B cell (primary cell): Measurements from ENCODE around the gene LATS2. TPM values are rescaled to one million over a fixed set of nuclear protein-coding genes. Genes with fewer than 3 reads are reported as not detected.

Source experiments
- ATAC-seq: fragments of 200-7000 bp; cut with Tn5 transposase; one replicate; pipeline ENCODE4 v1.10.0; 2021; ENCODE audit warnings: low read depth, mild to moderate bottlenecking, moderate number of reproducible peaks, moderate library complexity
- CTCF ChIA-PET: fragments of 350-600 bp; sonication (Branson Sonifier 250); formaldehyde crosslinking; loops from one replicate; lab custom pipeline; 2021; ENCODE audit warnings: antibody characterized with exemption, inconsistent platforms; lab: Charles Lee
- POLR2A ChIA-PET: fragments of 350-600 bp; sonication (Branson Sonifier 250); formaldehyde crosslinking; loops from one replicate; lab custom pipeline; 2021; ENCODE audit warnings: antibody characterized with exemption; lab: Charles Lee
- DNase-seq: peaks from one replicate; pipeline ENCODE4 v3.0.0; 2013
- H2AFZ ChIP-seq: 2 replicates; pipeline ENCODE4 v1.6.1; 2012; ENCODE audit warnings: mild to moderate bottlenecking, low read depth, low read length; ENCODE audit not compliant: insufficient read depth, poor library complexity, severe bottlenecking
- H3K27ac ChIP-seq, 2 donors: 1 replicate in 1 of 2; 2 replicates in 1 of 2; pipeline ENCODE4 v1.5.1; 2012 to 2013; ENCODE audit warnings: low read length in 2 of 2, mild to moderate bottlenecking in 2 of 2, moderate library complexity in 1 of 2
- H3K27me3 ChIP-seq, 4 experiments: fragments of 200-600 bp in 1 of 4; sonication (generic) in 1 of 4; replicated peaks in 1 of 4; 1 replicate in 2 of 4; 2 replicates in 2 of 4; pipeline versions ENCODE4 v1.6.1 to v1.7.0; 2013 to 2016; ENCODE audit warnings: low read length in 3 of 4, mild to moderate bottlenecking in 2 of 4, mixed read lengths in 1 of 4, moderate library complexity in 1 of 4; ENCODE audit not compliant: insufficient read depth in 4 of 4, control insufficient read depth in 3 of 4; ENCODE audit errors: control extremely low read depth in 1 of 4
- H3K36me3 ChIP-seq, 2 experiments: replicated peaks in 1 of 2; 1 replicate in 1 of 2; 2 replicates in 1 of 2; pipeline versions ENCODE4 v1.6.1 to v1.7.1; 2013; ENCODE audit warnings: low read length in 1 of 2; ENCODE audit not compliant: insufficient read depth in 2 of 2, control insufficient read depth in 1 of 2; ENCODE audit errors: control extremely low read depth in 1 of 2, extremely low read depth in 1 of 2
- H3K4me1 ChIP-seq, 2 donors: fragments of 200-600 bp in 1 of 2; sonication (generic) in 1 of 2; 1 replicate in 1 of 2; 2 replicates in 1 of 2; pipeline versions ENCODE4 v1.5.1 to v1.6.1; 2013 to 2017; ENCODE audit warnings: low read length in 2 of 2; ENCODE audit not compliant: control insufficient read depth in 2 of 2, insufficient read depth in 2 of 2
- H3K4me2 ChIP-seq: replicated peaks from 2 replicates; pipeline ENCODE3; 2012; ENCODE audit warnings: mild to moderate bottlenecking, low read depth, low read length; ENCODE audit not compliant: poor library complexity, severe bottlenecking
- H3K4me3 ChIP-seq, 5 experiments: fragments of 200-600 bp in 1 of 5; sonication (generic) in 1 of 5; 1 replicate in 3 of 5; 2 replicates in 2 of 5; pipeline versions ENCODE4 v1.5.1 to v1.7.0; 2011 to 2016; ENCODE audit warnings: low read length in 4 of 5, mild to moderate bottlenecking in 4 of 5, low read depth in 2 of 5, control low read depth in 1 of 5, moderate library complexity in 1 of 5; ENCODE audit not compliant: insufficient read depth in 1 of 5; ENCODE audit errors: control extremely low read depth in 1 of 5, extremely low read depth in 1 of 5
- H3K79me2 ChIP-seq: fragments of 200-600 bp; sonication (generic); one replicate; pipeline ENCODE4 v1.6.0; 2016; ENCODE audit warnings: low read length; ENCODE audit not compliant: control insufficient read depth, insufficient read depth
- H3K9ac ChIP-seq: fragments of 200-600 bp; sonication (generic); 2 replicates; pipeline ENCODE4 v1.6.1; 2017; ENCODE audit warnings: mild to moderate bottlenecking, low read length, moderate library complexity
- H3K9me3 ChIP-seq, 3 donors: one replicate each; pipeline versions ENCODE4 v1.6.1 to v1.7.1; 2013; ENCODE audit warnings: low read length in 2 of 3; ENCODE audit not compliant: control insufficient read depth in 2 of 3, insufficient read depth in 1 of 3; ENCODE audit errors: control extremely low read depth in 1 of 3
- H4K20me1 ChIP-seq: 2 replicates; pipeline ENCODE4 v1.6.0; 2012; ENCODE audit warnings: mild to moderate bottlenecking, low read length; ENCODE audit not compliant: insufficient read depth, control insufficient read depth, poor library complexity, severe bottlenecking
- H3K27ac Mint-ChIP-seq: one replicate; pipeline ENCODE4 v1.8.0; 2021; ENCODE audit warnings: mixed read lengths
- H3K27me3 Mint-ChIP-seq: one replicate; pipeline ENCODE4 v1.8.0; 2021; ENCODE audit warnings: mixed read lengths
- H3K4me1 Mint-ChIP-seq: one replicate; pipeline ENCODE4 v1.8.0; 2021; ENCODE audit warnings: mixed read lengths
- H3K4me3 Mint-ChIP-seq: one replicate; pipeline ENCODE4 v1.8.0; 2021; ENCODE audit warnings: mixed read lengths
- H3K9me3 Mint-ChIP-seq: one replicate; pipeline ENCODE4 v1.8.0; 2022; ENCODE audit warnings: mixed read lengths; ENCODE audit not compliant: insufficient read depth
- EZH2 ChIP-seq: IDR thresholded peaks from 2 replicates; pipeline ENCODE4 v1.6.1; 2012; ENCODE audit warnings: borderline replicate concordance, low read depth, mild to moderate bottlenecking, moderate library complexity, low read length; ENCODE audit not compliant: insufficient read depth, poor library complexity, severe bottlenecking
- WGBS: methylation state at CpG from one replicate; pipeline ENCODE4 v1.1.5; 2013; ENCODE audit warnings: missing lambda C conversion rate; ENCODE audit not compliant: insufficient coverage; 5-methylcytosine and 5-hydroxymethylcytosine counted together
- intact Hi-C: fragments of 100-400 bp; cut with micrococcal nuclease; formaldehyde crosslinking; loops from one replicate; pipeline ENCODE4 v1.10.0; 2022
- polyA plus RNA-seq: library from polyadenylated mRNA; depleted of rRNA; stranded (reverse); fragments of >200 nt; gene quantifications from 2 replicates; pipeline ENCODE4 v1.2.3, GENCODE V29; 2012
- total RNA-seq, 2 donors: library from RNA; stranded (reverse); fragments of 120-200 nt in 1 of 2; gene quantifications; 1 replicate in 1 of 2; 2 replicates in 1 of 2; pipeline versions ENCODE4 v1.2.3 to v1.2.4, GENCODE V29; 2013 to 2022
- TF ChIP-seq, protein P1 (sequence below): fragments of 200-600 bp; IDR thresholded peaks from one replicate; pipeline ENCODE4 v1.8.0; 2022; ENCODE audit warnings: antibody characterized with exemption, mild to moderate bottlenecking

Gene LATS2
- total and polyA plus RNA-seq, 2 donors (not counting 1 experiment from before 2014, with no cell fraction given) = 1.9 to 2.7 TPM

DNA sequence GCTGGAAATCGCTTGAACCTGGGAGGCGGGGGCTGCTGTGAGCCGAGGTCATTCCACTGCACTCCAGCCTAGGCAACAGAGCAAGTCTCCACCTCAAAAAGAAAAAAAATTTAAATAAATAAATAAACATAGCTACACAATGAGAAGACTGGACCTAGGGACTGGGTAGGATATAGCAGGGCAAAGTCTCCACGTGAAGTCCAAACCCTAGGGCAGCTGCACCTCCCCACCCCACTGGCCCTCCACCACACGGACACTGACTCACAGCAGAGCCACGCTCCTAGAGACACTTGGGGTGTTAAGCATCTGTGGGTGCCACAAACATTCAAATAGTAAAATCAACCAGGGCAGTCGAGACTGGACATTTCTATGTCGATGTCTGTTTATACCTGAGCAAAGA is 7.1 kb downstream of the LATS2 start:
- Histone ChIP-seq H3K79me2 (no peaks in the 10 kb centered on the region), H3K27me3 (no peaks in the 10 kb centered on the region), H3K4me1 (no peaks in the 10 kb centered on the region), H3K9ac (no peak overlapping the region), H3K9me3 (no peaks in the 10 kb centered on the region), H3K36me3 (no peaks in the 10 kb centered on the region), H2AFZ (no peak overlapping the region), H3K4me2 (no peak overlapping the region), H4K20me1 (no peaks in the 10 kb centered on the region), H3K4me3 (no peak overlapping the region), H3K27ac (no peak overlapping the region)
- ATAC-seq = no peak
- 90% methylated on average over 4 of the region's 8 CpGs for whole genome bisulfite sequencing
- TF ChIP-seq, protein P1, sequence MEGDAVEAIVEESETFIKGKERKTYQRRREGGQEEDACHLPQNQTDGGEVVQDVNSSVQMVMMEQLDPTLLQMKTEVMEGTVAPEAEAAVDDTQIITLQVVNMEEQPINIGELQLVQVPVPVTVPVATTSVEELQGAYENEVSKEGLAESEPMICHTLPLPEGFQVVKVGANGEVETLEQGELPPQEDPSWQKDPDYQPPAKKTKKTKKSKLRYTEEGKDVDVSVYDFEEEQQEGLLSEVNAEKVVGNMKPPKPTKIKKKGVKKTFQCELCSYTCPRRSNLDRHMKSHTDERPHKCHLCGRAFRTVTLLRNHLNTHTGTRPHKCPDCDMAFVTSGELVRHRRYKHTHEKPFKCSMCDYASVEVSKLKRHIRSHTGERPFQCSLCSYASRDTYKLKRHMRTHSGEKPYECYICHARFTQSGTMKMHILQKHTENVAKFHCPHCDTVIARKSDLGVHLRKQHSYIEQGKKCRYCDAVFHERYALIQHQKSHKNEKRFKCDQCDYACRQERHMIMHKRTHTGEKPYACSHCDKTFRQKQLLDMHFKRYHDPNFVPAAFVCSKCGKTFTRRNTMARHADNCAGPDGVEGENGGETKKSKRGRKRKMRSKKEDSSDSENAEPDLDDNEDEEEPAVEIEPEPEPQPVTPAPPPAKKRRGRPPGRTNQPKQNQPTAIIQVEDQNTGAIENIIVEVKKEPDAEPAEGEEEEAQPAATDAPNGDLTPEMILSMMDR = no peak
- no peak for TF ChIP-seq EZH2
- ChIA-PET POLR2A (no interaction called here), CTCF (no interaction called here)
- DNase-seq = no peak
- Mint-ChIP-seq H3K9me3 (no peaks in the 10 kb centered on the region), H3K27me3 (peaks cover 6% of the 10 kb centered on the region), H3K27ac (no peak overlapping the region), H3K4me3 (no peak overlapping the region), H3K4me1 (no peaks in the 10 kb centered on the region)
- intact Hi-C loops = no loop called here

DNA sequence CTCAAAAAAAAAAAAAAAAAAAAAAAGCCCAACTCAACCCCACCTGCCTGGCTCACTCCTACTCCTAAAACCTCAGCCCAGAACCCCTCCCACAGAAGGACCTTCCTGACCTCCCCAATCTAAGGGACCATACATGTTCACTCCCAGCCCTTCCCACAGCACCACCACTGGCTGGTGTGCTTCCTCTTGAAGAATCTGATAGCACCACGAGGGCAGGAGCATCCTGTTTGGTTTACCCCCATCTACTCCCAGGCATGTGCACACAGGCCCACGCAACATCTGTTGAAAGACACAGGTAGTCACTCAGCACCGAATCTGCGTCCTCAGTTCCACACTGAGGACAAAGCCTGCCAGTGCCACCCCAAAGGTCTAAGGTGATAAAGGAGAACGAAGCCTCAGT is 8.2 kb downstream of the LATS2 start:
- TF ChIP-seq EZH2 = no peak
- TF ChIP-seq, protein P1 = no peak
- H3K4me1 ChIP-seq = no peaks in the 10 kb centered on the region
- no peak overlapping the region for H2AFZ ChIP-seq
- no peaks in the 10 kb centered on the region for H4K20me1 ChIP-seq
- no peak overlapping the region for H3K4me3 Mint-ChIP-seq
- H3K36me3 ChIP-seq = no peaks in the 10 kb centered on the region
- H3K27ac ChIP-seq = no peak overlapping the region
- ATAC-seq (no peak), DNase-seq (no peak)
- peaks cover 6% of the 10 kb centered on the region for H3K27me3 Mint-ChIP-seq
- ChIA-PET CTCF (no interaction called here), POLR2A (no interaction called here)
- no peak overlapping the region for H3K4me2 ChIP-seq
- 58% methylated on average over 5 of the region's 5 CpGs for WGBS
- no peaks in the 10 kb centered on the region for H3K4me1 Mint-ChIP-seq
- intact Hi-C loops = no loop called here
- peaks cover 4% of the 10 kb centered on the region for H3K79me2 ChIP-seq
- no peak overlapping the region for H3K27ac Mint-ChIP-seq
- H3K27me3 ChIP-seq = no peaks in the 10 kb centered on the region
- no peak overlapping the region for H3K4me3 ChIP-seq
- no peaks in the 10 kb centered on the region for H3K9me3 Mint-ChIP-seq
- H3K9me3 ChIP-seq = no peaks in the 10 kb centered on the region
- H3K9ac ChIP-seq = no peak overlapping the region
